Activated CD4-positive, alpha-beta T cell treated with anti-CD3 and anti-CD28 coated beads, Interleukin-2, amount 50 U/mL, for 4 hours (primary cell): ENCODE measurements around the gene PIK3R5.

ENCODE experiments used
- DNase-seq, 2 experiments: peaks; one replicate each; pipeline ENCODE4 v3.0.0-alpha.2; 2020

The PIK3R5 gene

GRCh38 chr17:8851600-8851999 lies 113.9 kb downstream of the PIK3R5 start:
- no peak for DNase-seq

- DNase-seq: no peak
Measured at GRCh38 chr17:8849311-8850041, 116.0 kb downstream of the PIK3R5 start.

- DNase-seq: no peak
Measured at GRCh38 chr17:8847891-8848290, 117.6 kb downstream of the PIK3R5 start.

- no peak for DNase-seq
Measured at GRCh38 chr17:8846768-8847211, 118.7 kb downstream of the PIK3R5 start.

- no peak for DNase-seq
Measured at GRCh38 chr17:8844229-8845218, 121.0 kb downstream of the PIK3R5 start.

- DNase-seq: no peak
Measured at GRCh38 chr17:8843344-8843743, 122.2 kb downstream of the PIK3R5 start.

- DNase-seq: no peak
Measured at GRCh38 chr17:8841844-8842243, 123.7 kb downstream of the PIK3R5 start.

GRCh38 chr17:8839410-8839935 lies 126.0 kb downstream of the PIK3R5 start:
- DNase-seq: no peak

- DNase-seq: no peak
Measured at GRCh38 chr17:8838551-8839095, 126.9 kb downstream of the PIK3R5 start.

GRCh38 chr17:8837563-8838075 lies 127.9 kb downstream of the PIK3R5 start:
- no peak for DNase-seq

- no peak for DNase-seq
Measured at GRCh38 chr17:8836821-8837562, 128.5 kb downstream of the PIK3R5 start.

- no peak for DNase-seq
Measured at GRCh38 chr17:8835631-8836364, 129.7 kb downstream of the PIK3R5 start.

GRCh38 chr17:8835106-8835505 lies 130.4 kb downstream of the PIK3R5 start:
- no peak for DNase-seq

- DNase-seq: peak; percentile 7 to 10
Measured at GRCh38 chr17:8832711-8833352, 132.7 kb downstream of the PIK3R5 start.

- no peak for DNase-seq
Measured at GRCh38 chr17:8831234-8831849, 134.2 kb downstream of the PIK3R5 start.

GRCh38 chr17:8830141-8830540 lies 135.4 kb downstream of the PIK3R5 start:
- no peak for DNase-seq

- no peak for DNase-seq
Measured at GRCh38 chr17:8829036-8829941, 136.2 kb downstream of the PIK3R5 start.
